ENCODE data around the gene SLC43A3.

DNA sequence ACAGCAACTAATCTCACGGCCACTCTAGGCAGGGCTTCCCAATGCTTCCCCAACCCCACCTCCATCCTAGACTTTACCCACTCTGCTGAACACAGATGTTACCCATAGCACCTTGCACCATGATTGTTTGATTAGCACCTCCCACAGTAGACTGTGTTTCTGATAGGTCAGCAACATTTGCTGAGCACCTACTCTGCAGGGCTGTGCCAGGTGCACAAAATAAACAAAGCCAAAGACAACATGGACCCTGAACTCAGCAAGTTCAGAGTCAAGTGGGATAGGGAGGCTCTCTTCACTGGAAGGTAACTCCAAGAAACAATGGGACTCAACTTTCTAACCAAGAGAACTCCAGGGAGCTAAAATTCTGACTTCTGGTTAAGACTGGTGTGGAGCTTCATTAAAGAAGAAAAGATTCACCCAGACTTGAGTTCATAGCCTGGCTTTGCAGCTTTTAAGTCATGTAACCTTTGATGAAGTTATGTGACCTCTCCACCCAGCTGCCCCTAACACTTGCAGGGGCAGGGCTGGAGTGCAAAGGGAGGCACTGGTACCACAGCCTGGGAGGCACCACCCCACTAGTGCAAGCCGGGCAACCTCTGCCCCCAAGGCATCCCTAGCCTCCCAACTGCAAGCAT lies 26.7 kb upstream of the SLC43A3 start:
- TF ChIP-seq POLR2A (IDR thresholded peaks at IDR 0.05; ENCODE audit: low read length) (no peak), GATA1 (IDR thresholded peaks at IDR 0.05; ENCODE audit: low read depth, low read length) (no peak)

All from erythroblast (primary cell).